Lower leg skin (tissue), 4 donors: Measurements from ENCODE around the gene AOPEP. TPM values are rescaled to one million over a fixed set of nuclear protein-coding genes. Genes with fewer than 3 reads are reported as not detected.
A peak's percentile ranks its signal among the peaks of the same experiment; 100 is the strongest.

Source experiments
- DNase-seq, 2 donors: peaks; one replicate each; pipeline ENCODE4 v3.0.0-alpha.2; 2019; ENCODE audit warnings: low spot score in 2 of 2
- H3K4me3 ChIP-seq: fragments of 200-600 bp; sonication (generic); 2 replicates; pipeline ENCODE4 v1.5.1; 2017; ENCODE audit warnings: mild to moderate bottlenecking, low read depth; ENCODE audit not compliant: poor library complexity, severe bottlenecking
- CTCF ChIP-seq, 3 donors: fragments of 450-650 bp; IDR thresholded peaks; one replicate each; pipeline ENCODE4 v1.5.1; 2016; ENCODE audit warnings: antibody characterized with exemption in 3 of 3, mild to moderate bottlenecking in 3 of 3, moderate library complexity in 2 of 3
- POLR2A ChIP-seq, 2 donors: fragments of 450-650 bp; IDR thresholded peaks; one replicate each; pipeline ENCODE4 v1.6.1; 2016 to 2017; ENCODE audit warnings: antibody characterized with exemption in 2 of 2, mild to moderate bottlenecking in 1 of 2, moderate library complexity in 1 of 2
- WGBS, 2 donors: methylation state at CpG; one replicate each; pipeline ENCODE4 v1.1.5; 2018; 5-methylcytosine and 5-hydroxymethylcytosine counted together
- intact Hi-C: fragments of 100-400 bp; cut with DNase I; formaldehyde crosslinking; loops from one replicate; pipeline ENCODE4 v1.15.0; 2023; ENCODE audit warnings: low total_unique reads
- total RNA-seq, 4 donors: library from RNA; depleted of rRNA; stranded (reverse); fragments of >200 nt; gene quantifications; one replicate each; pipeline ENCODE4 v1.1.0, GENCODE V29; 2016

AOPEP gene
- total RNA-seq, 4 donors from 2014 or later, result 66.3 to 136 (median 118) TPM

GRCh38 chr9:95058795-95059386 is 332.4 kb downstream of the AOPEP start:
- peak in 1 of 2 donors; percentile 10 for DNase-seq
- TF ChIP-seq CTCF (IDR thresholded peaks at IDR 0.05), result no peak
- TF ChIP-seq POLR2A (IDR thresholded peaks at IDR 0.05), result no peak
- intact Hi-C loops, result no loop called here
- WGBS, 2 donors, result 64 to 71% methylated on average over 7 of the region's 7 CpGs
- no peak overlapping the region for H3K4me3 ChIP-seq

GRCh38 chr9:95060234-95060633 is 333.7 kb downstream of the AOPEP start:
- intact Hi-C loops, result no loop called here
- H3K4me3 ChIP-seq, result no peak overlapping the region

GRCh38 chr9:95060916-95061315 is 334.4 kb downstream of the AOPEP start:
- TF ChIP-seq POLR2A (IDR thresholded peaks at IDR 0.05), result no peak
- TF ChIP-seq CTCF (IDR thresholded peaks at IDR 0.05), result no peak
- H3K4me3 ChIP-seq, result no peak overlapping the region
- WGBS, 2 donors, result 53 to 64% methylated on average over 2 of the region's 2 CpGs
- no peak for DNase-seq
- intact Hi-C loops, result no loop called here

More at GRCh38 chr9:95060234-95060633, 333.7 kb downstream of the AOPEP start:
- DNase-seq, result no peak
- TF ChIP-seq POLR2A (IDR thresholded peaks at IDR 0.05) (no peak), CTCF (IDR thresholded peaks at IDR 0.05) (no peak)
- 38 to 67% methylated on average over 5 of the region's 5 CpGs for WGBS, 2 donors

GRCh38 chr9:95061916-95062595 is 335.6 kb downstream of the AOPEP start:
- WGBS, 2 donors, result 53 to 63% methylated on average over 13 of the region's 13 CpGs
- intact Hi-C loops, result no loop called here

GRCh38 chr9:95062596-95063065 is 336.1 kb downstream of the AOPEP start:
- no peak for DNase-seq
- 49 to 54% methylated on average over 7 of the region's 7 CpGs for WGBS, 2 donors
- intact Hi-C loops, result no loop called here
- no peak overlapping the region for H3K4me3 ChIP-seq
- TF ChIP-seq CTCF (IDR thresholded peaks at IDR 0.05) (no peak), POLR2A (IDR thresholded peaks at IDR 0.05) (no peak)

More at GRCh38 chr9:95061916-95062595, 335.6 kb downstream of the AOPEP start:
- H3K4me3 ChIP-seq, result no peak overlapping the region
- no peak for TF ChIP-seq CTCF (IDR thresholded peaks at IDR 0.05)
- TF ChIP-seq POLR2A (IDR thresholded peaks at IDR 0.05), result no peak
- DNase-seq, result peak in 1 of 2 donors; percentile 79
